GM10248 (cell line): ENCODE measurements around the gene RINL.

Experiments
- CTCF ChIA-PET: fragments of 300-600 bp; sonication (Branson Sonifier 250); formaldehyde crosslinking; extraction: SDS; loops from one replicate; lab custom pipeline; 2021; ENCODE audit warnings: antibody characterized with exemption; lab: Yijun Ruan, JAX
- POLR2A ChIA-PET: fragments of 350-650 bp; sonication (Branson Sonifier 250); formaldehyde crosslinking; extraction: SDS; loops from one replicate; lab custom pipeline; 2020; ENCODE audit warnings: antibody characterized with exemption; lab: Yijun Ruan, JAX
- DNase-seq: peaks from one replicate; pipeline ENCODE4 v3.0.0; 2012; ENCODE audit errors: extremely low spot score
- TF ChIP-seq, protein P1 (sequence below): IDR thresholded peaks from 2 replicates; pipeline ENCODE4 v1.5.1; 2012; ENCODE audit warnings: mild to moderate bottlenecking, low read depth; ENCODE audit errors: extremely low read depth, missing control alignments, control extremely low read depth

The RINL gene

GRCh38 chr19:38869836-38870607 lies 8.1 kb downstream of the RINL start:
- CTCF ChIA-PET = interaction anchor here (0.8 to 4.1 kb wide), 21 partner anchors 9 to 467 kb away, joined by 3 to 34 read pairs (median 6); partner anchors contain the start of genes ECH1, FAM98C, MRPS12 and NFKBIB
- POLR2A ChIA-PET = interaction anchor here (0.6 to 1.0 kb wide), 2 partner anchors 38 to 141 kb away, joined by 3 to 4 read pairs; no protein-coding TSS in a partner anchor
- TF ChIP-seq, protein P1, sequence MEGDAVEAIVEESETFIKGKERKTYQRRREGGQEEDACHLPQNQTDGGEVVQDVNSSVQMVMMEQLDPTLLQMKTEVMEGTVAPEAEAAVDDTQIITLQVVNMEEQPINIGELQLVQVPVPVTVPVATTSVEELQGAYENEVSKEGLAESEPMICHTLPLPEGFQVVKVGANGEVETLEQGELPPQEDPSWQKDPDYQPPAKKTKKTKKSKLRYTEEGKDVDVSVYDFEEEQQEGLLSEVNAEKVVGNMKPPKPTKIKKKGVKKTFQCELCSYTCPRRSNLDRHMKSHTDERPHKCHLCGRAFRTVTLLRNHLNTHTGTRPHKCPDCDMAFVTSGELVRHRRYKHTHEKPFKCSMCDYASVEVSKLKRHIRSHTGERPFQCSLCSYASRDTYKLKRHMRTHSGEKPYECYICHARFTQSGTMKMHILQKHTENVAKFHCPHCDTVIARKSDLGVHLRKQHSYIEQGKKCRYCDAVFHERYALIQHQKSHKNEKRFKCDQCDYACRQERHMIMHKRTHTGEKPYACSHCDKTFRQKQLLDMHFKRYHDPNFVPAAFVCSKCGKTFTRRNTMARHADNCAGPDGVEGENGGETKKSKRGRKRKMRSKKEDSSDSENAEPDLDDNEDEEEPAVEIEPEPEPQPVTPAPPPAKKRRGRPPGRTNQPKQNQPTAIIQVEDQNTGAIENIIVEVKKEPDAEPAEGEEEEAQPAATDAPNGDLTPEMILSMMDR = peak; percentile 99
- DNase-seq = peak; percentile 92

DNA sequence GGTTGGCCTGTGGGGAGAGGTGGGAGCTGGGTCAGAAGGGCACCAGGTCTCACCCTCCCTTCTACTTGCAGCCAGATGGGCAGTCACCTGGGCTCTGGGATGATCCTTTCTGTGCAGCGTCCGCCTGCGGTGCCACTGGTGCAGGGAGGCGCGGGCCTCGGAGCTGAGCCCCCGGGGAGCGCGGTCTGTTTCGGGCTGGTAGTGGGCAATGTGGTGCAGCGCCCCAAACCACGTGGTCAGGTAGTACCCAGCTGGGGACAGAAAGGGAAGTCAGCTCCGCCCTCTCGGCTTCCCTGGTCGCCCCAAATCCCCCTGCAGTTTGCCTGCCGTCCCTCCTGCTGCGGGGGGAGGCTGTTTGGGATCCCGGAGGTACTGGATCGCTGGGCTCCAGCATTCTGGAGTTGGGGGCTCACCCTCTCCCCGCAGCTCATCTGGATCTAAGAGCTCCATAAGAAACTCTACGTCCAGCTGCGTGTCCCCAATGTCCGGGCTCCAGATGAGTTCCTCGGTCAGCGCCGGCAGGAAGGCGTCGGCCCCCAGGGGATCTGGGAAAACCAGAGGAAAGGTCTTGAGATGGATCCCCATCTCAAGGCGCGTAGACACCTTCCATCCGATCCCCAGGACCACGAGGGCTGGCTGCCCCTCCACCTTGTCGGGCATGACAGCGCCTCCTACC lies 8.8 kb downstream of the RINL start:
- CTCF ChIA-PET = interaction anchor here (0.8 to 2.7 kb wide), 24 partner anchors 9 to 466 kb away, joined by 3 to 34 read pairs (median 5); partner anchors contain the start of genes ECH1, FAM98C, HNRNPL and MRPS12
- POLR2A ChIA-PET = interaction anchor here (0.7 to 1.0 kb wide), 2 partner anchors 20 to 37 kb away, joined by 3 to 5 read pairs; no protein-coding TSS in a partner anchor
- TF ChIP-seq, protein P1 = no peak
- no peak for DNase-seq

GRCh38 chr19:38868551-38868950 lies 9.5 kb downstream of the RINL start:
- CTCF ChIA-PET = interaction anchor here (0.8 to 2.7 kb wide), 19 partner anchors 8 to 466 kb away, joined by 3 to 34 read pairs (median 5); partner anchors contain the start of genes ECH1, FAM98C, HNRNPL and MRPS12
- TF ChIP-seq, protein P1 = no peak
- DNase-seq = no peak
- POLR2A ChIA-PET = interaction anchor here (0.7 kb wide), 1 partner anchor 20 kb away, joined by 5 read pairs; no protein-coding TSS in a partner anchor

- no peak for DNase-seq
- ChIA-PET POLR2A (no interaction called here), CTCF (interaction anchor here (0.7 to 2.3 kb wide), 8 partner anchors 9 to 98 kb away, joined by 3 to 10 read pairs (median 4); partner anchors contain the start of genes NFKBIB, RINL, SARS2 and SIRT2)
- TF ChIP-seq, protein P1 = no peak
These were observed 10.8 kb downstream of the RINL start for GRCh38 chr19:38867171-38867780.

- no peak for DNase-seq
- TF ChIP-seq, protein P1 = no peak
- ChIA-PET POLR2A (interaction anchor here (0.8 to 0.9 kb wide), 2 partner anchors 13 to 31 kb away, joined by 3 read pairs; partner anchors contain the start of gene ECH1), CTCF (interaction anchor here (1.0 to 2.6 kb wide), 7 partner anchors 10 to 68 kb away, joined by 3 to 17 read pairs (median 5); partner anchors contain the start of genes MRPS12 and SARS2)
These were observed 15.6 kb downstream of the RINL start for GRCh38 chr19:38862321-38863059.
